Measurements from ENCODE around the gene TAS2R19.

DNA sequence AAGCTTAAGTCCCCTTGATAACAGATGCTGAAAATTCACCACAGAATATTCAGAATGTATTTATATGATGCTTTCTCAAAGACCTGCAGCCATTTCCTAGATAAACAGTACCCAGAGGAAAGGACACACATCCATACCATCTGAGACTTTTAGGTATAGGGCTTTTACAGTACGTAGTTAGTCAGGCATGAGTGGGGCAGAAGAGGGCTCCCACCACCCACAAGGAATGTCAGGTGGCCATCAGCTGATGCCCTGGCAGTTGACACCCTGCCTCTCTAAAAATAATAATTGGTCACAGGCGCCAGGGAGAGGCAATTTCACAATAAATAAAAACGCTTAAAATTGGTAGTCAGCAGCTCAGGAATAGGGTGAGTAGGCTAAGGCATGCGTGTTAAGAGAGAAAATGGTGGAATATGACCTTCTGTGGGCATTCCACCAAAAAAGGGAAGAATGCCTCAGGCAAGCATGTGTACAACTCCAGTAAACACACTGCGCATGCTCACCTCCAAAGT, 47.5 kb upstream of the TAS2R19 start:
- TF ChIP-seq POLR2A (IDR thresholded peaks at IDR 0.05; ENCODE audit: low read depth, low read length), result no peak
- no peak for TF ChIP-seq POLR2AphosphoS5 (IDR thresholded peaks at IDR 0.05; ENCODE audit: low read depth, low read length)
